NCI-H2029 (cell line): ENCODE data around the gene TANC2.

Experiments used
- DNase-seq: peaks from one replicate; lab custom pipeline; 2025; lab: John Stamatoyannopoulos, UW

The TANC2 gene

DNA sequence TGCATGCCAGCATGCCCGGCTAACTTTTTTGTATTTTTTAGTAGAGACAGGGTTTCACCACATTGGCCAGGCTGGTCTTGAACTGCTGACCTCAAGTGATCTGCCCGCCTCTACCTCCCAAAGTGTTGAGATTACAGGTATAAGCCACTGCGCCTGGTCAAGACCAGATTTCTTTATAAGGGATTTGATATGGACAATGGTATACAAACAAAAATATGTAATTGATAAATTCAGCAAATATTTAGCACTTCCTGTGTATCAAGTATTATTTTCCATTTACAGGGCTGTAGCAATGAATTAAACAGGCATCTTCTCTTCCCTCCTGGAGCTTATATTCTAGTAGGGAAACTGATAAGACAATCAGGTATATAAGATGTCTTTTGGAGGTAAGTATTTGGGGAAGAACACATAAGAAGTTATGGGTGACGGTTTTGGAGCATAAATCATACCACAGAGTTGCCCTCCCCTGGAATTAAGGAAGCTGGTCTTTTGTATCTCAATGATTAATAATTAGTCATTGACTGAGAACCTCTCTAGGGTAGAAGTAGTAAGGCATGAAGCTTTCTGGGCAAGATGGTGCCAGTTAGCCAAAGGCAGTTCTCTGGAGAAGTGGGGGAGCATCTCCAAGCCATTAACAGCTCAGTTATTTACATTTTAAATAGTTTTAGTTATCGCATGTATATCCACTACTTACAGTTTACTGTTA is 35.8 kb downstream of the TANC2 start:
- no peak for DNase-seq

DNA sequence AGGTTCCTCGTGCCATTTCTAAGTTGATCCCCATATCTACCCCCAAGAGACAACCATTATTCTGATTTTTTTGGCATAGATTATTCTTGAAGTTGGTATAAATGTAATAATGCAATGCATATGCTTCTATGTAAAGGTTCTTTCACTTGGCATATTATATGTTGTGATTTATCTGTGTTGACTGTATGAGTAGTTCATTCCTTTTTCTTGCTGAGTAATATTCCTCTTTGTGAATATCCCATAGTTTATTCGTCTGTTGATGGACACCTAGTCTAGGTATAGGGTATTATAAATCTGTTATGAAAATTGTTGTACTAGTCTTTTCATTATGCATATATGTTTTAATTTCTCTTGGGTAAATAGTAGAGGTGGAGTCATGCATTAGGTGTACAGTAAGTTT is 36.6 kb downstream of the TANC2 start:
- DNase-seq: no peak

DNA sequence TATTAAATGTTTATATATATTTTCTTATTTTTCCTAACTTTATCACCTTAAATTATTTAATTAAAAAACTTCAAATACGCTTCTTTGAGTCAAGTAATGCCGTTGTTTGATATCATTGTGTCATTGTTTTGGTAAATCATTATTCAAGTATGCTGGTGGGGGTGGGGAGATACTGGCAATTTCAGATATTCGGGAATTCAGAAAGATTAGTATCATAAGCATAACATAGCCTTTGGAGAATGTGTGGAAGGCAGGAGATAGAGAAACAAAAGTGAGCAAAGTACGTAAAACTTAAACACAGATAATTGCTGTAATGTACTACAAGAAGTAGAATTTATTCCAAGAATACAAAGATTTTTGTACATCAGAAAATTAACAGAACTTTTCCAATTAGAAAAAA is 49.8 kb downstream of the TANC2 start:
- no peak for DNase-seq
